Sigmoid colon (tissue), 7 donors: ENCODE data around the gene XKR7. TPM values are rescaled to one million over a fixed set of nuclear protein-coding genes. Genes with fewer than 3 reads are reported as not detected.

Experiments
- DNase-seq: peaks from one replicate; pipeline ENCODE4 v3.0.0-alpha.2; 2019
- H3K27ac ChIP-seq, 4 donors: fragments of 200-600 bp; sonication (generic); one replicate each; pipeline ENCODE4 v1.5.1; 2016 to 2019; ENCODE audit warnings: mild to moderate bottlenecking in 1 of 4
- H3K27me3 ChIP-seq, 3 donors: fragments of 200-600 bp; sonication (generic); one replicate each; pipeline ENCODE4 v1.5.1; 2019; ENCODE audit warnings: mild to moderate bottlenecking in 1 of 3
- H3K36me3 ChIP-seq, 4 donors: fragments of 200-600 bp; sonication (generic); one replicate each; pipeline ENCODE4 v1.5.1; 2016 to 2019
- H3K4me1 ChIP-seq, 4 donors: fragments of 200-600 bp; sonication (generic); one replicate each; pipeline ENCODE4 v1.5.1; 2017 to 2019
- H3K4me3 ChIP-seq, 4 donors: fragments of 200-600 bp; sonication (generic); one replicate each; pipeline ENCODE4 v1.5.1; 2017 to 2019; ENCODE audit warnings: mild to moderate bottlenecking in 2 of 4, moderate library complexity in 1 of 4
- H3K9me3 ChIP-seq, 4 donors: fragments of 200-600 bp in 3 of 4; sonication (generic) in 3 of 4; one replicate each; pipeline versions ENCODE4 v1.5.1 to v1.6.1; 2013 to 2019
- EP300 ChIP-seq, 4 donors: sonication (generic); formaldehyde crosslinking; IDR thresholded peaks; one replicate each; pipeline ENCODE4 v1.6.1; 2017; ENCODE audit warnings: antibody characterized with exemption in 4 of 4
- POLR2A ChIP-seq, 2 donors: fragments of 450-650 bp; IDR thresholded peaks; one replicate each; pipeline ENCODE4 v1.6.1; 2016; ENCODE audit warnings: antibody characterized with exemption in 2 of 2, mild to moderate bottlenecking in 2 of 2, moderate library complexity in 2 of 2
- POLR2AphosphoS5 ChIP-seq, 4 donors: sonication (generic); formaldehyde crosslinking; IDR thresholded peaks; one replicate each; pipeline ENCODE4 v1.6.1; 2017; ENCODE audit warnings: antibody characterized with exemption in 4 of 4
- WGBS, 2 donors: extraction: QIAGEN DNeasy Blood & Tissue Kit; methylation state at CpG; one replicate each; pipeline ENCODE4 v1.1.7; 2013; 5-methylcytosine and 5-hydroxymethylcytosine counted together
- intact Hi-C: fragments of 100-400 bp; cut with DNase I; formaldehyde crosslinking; loops from one replicate; pipeline ENCODE4 v1.15.1; 2023
- polyA plus RNA-seq, 3 donors: library from polyadenylated mRNA; stranded (reverse); fragments of 200-250 nt; gene quantifications; one replicate each; pipeline ENCODE4 v1.2.3, GENCODE V29; 2013
- small RNA-seq, 3 donors: library from RNA; depleted of rRNA; stranded (forward); fragments of <200 nt; gene quantifications; one replicate each; pipeline ENCODE3, GENCODE V24; 2016
- total RNA-seq, 4 donors: library from RNA; depleted of rRNA; stranded (reverse); fragments of >200 nt; gene quantifications; one replicate each; pipeline ENCODE4 v1.1.0, GENCODE V29; 2016
- TF ChIP-seq, protein P1 (sequence below), 4 experiments: fragments of 450-650 bp in 3 of 4; fragments of 200-600 bp in 1 of 4; IDR thresholded peaks; one replicate each; pipeline ENCODE4 v1.5.1; 2016 to 2019; ENCODE audit warnings: antibody characterized with exemption in 4 of 4, mild to moderate bottlenecking in 3 of 4, moderate library complexity in 2 of 4
- donor health status: healthy with polysubstance abuse.
- donor health status: Bipolar disorder and iron deficiency.
- donor health status: healthy.

The XKR7 gene
- total and polyA plus RNA-seq, 7 donors: under 0.01 to 0.15 (median 0.14) TPM; not detected in 4

DNA sequence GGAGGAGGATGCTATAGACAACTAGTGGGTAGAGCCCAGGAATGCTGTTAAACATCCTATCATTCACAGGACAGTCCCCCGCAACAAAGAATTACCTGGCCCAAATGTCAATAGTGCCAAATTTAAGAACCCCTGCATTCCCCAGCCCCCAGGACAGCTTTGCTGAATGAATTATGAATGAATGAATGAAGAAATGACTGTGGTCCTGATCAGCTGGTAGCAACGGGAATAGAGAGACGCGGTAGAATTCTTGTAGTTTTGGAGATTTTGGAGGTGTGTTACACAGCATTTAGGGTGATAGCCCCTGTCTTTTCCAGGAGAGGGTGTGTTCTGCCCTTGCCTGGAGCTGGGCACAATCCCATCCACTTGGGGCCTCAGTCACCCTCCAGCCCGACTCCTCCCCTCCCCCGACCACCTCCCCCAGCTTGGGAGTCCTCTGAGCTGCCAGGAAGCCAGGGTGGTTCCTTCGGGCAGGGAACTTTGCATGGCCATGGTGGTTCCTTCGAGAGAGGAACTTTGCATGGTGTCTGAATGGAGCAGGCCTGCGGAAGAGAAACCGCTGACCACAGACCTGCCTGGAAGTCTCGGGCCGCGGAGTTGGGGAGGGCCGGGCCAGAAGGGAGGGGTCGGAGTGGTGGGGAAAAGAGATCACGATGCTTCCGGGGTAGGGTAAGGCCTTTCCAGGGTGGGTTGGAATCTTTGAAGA, 83.1 kb downstream of the XKR7 start:
- Histone ChIP-seq H3K9me3 (no peaks in the 10 kb centered on the region), H3K27ac (peak overlapping the region in 1 of 4 donors; percentile 64), H3K27me3 (peaks cover 20 to 60% (median 49%) of the 10 kb centered on the region in 3 donors), H3K4me1 (peaks cover 0 to 14% (median 9%) of the 10 kb centered on the region in 4 donors), H3K36me3 (no peaks in the 10 kb centered on the region), H3K4me3 (peak overlapping the region in 1 of 4 donors; percentile 46)
- DNase-seq: peak; percentile 72
- WGBS, 2 donors: 16 to 26% methylated on average over 17 of the region's 17 CpGs
- TF ChIP-seq POLR2A (IDR thresholded peaks at IDR 0.05) (no peak), POLR2AphosphoS5 (IDR thresholded peaks at IDR 0.05) (no peak), EP300 (IDR thresholded peaks at IDR 0.05) (no peak)
- TF ChIP-seq, protein P1, sequence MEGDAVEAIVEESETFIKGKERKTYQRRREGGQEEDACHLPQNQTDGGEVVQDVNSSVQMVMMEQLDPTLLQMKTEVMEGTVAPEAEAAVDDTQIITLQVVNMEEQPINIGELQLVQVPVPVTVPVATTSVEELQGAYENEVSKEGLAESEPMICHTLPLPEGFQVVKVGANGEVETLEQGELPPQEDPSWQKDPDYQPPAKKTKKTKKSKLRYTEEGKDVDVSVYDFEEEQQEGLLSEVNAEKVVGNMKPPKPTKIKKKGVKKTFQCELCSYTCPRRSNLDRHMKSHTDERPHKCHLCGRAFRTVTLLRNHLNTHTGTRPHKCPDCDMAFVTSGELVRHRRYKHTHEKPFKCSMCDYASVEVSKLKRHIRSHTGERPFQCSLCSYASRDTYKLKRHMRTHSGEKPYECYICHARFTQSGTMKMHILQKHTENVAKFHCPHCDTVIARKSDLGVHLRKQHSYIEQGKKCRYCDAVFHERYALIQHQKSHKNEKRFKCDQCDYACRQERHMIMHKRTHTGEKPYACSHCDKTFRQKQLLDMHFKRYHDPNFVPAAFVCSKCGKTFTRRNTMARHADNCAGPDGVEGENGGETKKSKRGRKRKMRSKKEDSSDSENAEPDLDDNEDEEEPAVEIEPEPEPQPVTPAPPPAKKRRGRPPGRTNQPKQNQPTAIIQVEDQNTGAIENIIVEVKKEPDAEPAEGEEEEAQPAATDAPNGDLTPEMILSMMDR (IDR thresholded peaks at IDR 0.05): no peak
- intact Hi-C loops: loop anchor here (10.0 kb wide), 1 partner anchor 56 kb away; no protein-coding TSS in a partner anchor

DNA sequence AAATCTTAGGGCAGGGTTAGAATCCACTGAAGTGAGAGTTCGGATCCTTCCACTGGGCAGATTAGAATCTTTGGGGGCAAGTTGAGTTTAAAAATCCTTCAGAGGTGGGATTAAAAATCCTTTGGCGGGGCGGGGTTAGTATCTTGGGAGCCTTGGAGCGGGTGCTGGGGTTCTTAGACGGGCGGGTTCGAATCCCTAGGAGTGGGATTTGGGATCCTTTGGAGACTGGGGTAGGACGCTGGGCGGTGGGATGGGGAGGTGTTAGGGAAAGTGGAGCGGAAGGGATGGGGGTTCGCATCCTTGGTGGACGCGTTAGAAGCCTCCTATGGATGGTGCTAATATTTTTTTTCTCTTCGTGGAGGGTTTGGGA, 83.8 kb downstream of the XKR7 start:
- TF ChIP-seq EP300 (IDR thresholded peaks at IDR 0.05): no peak
- no peak for TF ChIP-seq POLR2AphosphoS5 (IDR thresholded peaks at IDR 0.05)
- TF ChIP-seq, protein P1 (IDR thresholded peaks at IDR 0.05): no peak
- TF ChIP-seq POLR2A (IDR thresholded peaks at IDR 0.05): no peak
- intact Hi-C loops: loop anchor here (10.0 kb wide), 1 partner anchor 57 kb away; no protein-coding TSS in a partner anchor
- peaks cover 0 to 14% (median 9%) of the 10 kb centered on the region in 4 donors for H3K4me1 ChIP-seq
- no peaks in the 10 kb centered on the region for H3K9me3 ChIP-seq
- peak overlapping the region in 3 of 4 donors; percentile 59 to 67 (median 64) for H3K27ac ChIP-seq
- H3K4me3 ChIP-seq: peak overlapping the region in 2 of 4 donors; percentile 31 to 46
- no peaks in the 10 kb centered on the region for H3K36me3 ChIP-seq
- 13 to 27% methylated on average over 14 of the region's 14 CpGs for WGBS, 2 donors
- peaks cover 20 to 64% (median 49%) of the 10 kb centered on the region in 3 donors for H3K27me3 ChIP-seq
- DNase-seq: no peak

DNA sequence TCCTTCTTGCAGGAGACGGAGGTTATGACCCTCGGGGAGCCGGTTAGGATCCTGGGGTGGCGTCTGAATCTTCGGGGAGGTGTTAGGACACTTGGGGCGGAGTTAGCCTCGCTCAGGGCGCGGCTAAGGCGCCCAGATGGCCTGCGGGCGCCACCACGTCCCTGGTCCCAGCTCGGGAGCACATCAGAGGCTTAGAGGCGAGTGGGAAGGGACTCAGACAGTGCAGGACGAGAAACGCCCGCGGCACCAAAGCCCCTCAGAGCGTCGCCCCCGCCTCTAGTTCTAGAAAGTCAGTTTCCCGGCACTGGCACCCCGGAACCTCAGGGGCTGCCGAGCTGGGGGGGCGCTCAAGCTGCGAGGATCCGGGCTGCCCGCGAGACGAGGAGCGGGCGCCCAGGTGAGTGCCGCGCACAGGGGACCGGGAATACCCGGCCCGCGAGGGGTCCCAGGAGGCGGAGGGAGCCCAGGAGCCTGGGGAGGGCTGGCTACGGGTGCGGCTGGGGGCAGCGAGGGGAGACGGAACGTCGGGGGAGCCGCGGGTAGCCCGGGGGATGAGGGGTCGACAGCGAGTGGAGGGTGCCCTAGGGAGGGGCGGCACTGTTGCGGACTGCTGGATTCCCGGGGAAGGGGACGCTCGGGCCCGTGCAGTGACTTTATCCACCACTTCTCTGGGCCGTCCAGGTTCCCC, 84.3 kb downstream of the XKR7 start, which contains the start of gene HCK:
HCK (plus strand) TSS at position 153 of the 688 bp plus-strand sequence.
- H3K4me1 ChIP-seq: peaks cover 0 to 14% (median 9%) of the 10 kb centered on the region in 4 donors
- 1 to 3% methylated on average over 58 of the region's 58 CpGs for WGBS, 2 donors
- H3K27ac ChIP-seq: peak within 1 kb of the TSS; percentile 59 to 72 (median 66)
- H3K4me3 ChIP-seq: peak within 1 kb of the TSS in 3 of 4 donors; percentile 31 to 46 (median 31)
- H3K36me3 ChIP-seq: no peaks in the 10 kb centered on the region
- H3K27me3 ChIP-seq: peaks cover 20 to 70% (median 49%) of the 10 kb centered on the region in 3 donors
- no peaks in the 10 kb centered on the region for H3K9me3 ChIP-seq
- no peak for TF ChIP-seq POLR2A (IDR thresholded peaks at IDR 0.05)
- TF ChIP-seq POLR2AphosphoS5 (IDR thresholded peaks at IDR 0.05): peak in 2 of 4 donors; percentile 8 to 32
- DNase-seq: no peak
- intact Hi-C loops: loop anchor here (10.0 kb wide), 1 partner anchor 57 kb away; no protein-coding TSS in a partner anchor

DNA sequence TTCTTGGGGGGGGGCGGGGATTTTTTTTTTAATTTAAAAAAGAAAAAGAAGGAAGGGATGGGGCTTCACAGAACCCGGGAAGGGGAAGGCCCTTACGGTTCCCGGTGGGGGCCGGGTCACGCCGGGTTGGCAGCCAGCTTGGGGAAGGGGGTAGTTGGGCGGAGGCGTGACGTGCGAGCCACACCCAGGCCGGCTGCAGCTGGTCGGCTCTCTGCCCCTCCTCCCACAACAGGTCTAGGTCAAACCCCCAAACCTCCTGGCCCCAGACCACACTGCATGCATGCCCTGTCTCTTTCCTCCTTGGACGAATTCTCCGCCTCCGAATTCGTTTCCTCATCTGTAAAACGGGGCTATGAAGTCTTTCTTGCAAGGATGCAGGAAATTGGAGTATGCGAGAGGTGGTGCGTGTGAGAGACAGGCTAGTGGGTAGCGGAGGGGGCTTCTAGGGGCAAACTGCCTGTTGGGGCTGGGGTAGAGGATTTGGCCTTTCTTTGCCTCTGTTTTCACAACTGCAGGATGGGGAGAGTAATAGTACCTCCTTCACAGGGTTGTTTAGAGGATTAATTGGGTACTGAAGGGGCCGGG, 84.9 kb downstream of the XKR7 start:
- TF ChIP-seq POLR2AphosphoS5 (IDR thresholded peaks at IDR 0.05): peak in 1 of 4 donors; percentile 23
- no peak for TF ChIP-seq POLR2A (IDR thresholded peaks at IDR 0.05)
- peak overlapping the region in 3 of 4 donors; percentile 24 to 72 (median 64) for H3K27ac ChIP-seq
- H3K27me3 ChIP-seq: peaks cover 20 to 75% (median 49%) of the 10 kb centered on the region in 3 donors
- 13 to 15% methylated on average over 21 to 22 of the region's 22 CpGs for WGBS, 2 donors
- no peaks in the 10 kb centered on the region for H3K36me3 ChIP-seq
- peak overlapping the region in 2 of 4 donors; percentile 31 to 46 for H3K4me3 ChIP-seq
- H3K4me1 ChIP-seq: peaks cover 0 to 14% (median 9%) of the 10 kb centered on the region in 4 donors
- intact Hi-C loops: loop anchor here (10.0 kb wide), 1 partner anchor 58 kb away; no protein-coding TSS in a partner anchor
- peak; percentile 80 for DNase-seq
- H3K9me3 ChIP-seq: no peaks in the 10 kb centered on the region

Small RNA genes within 50 kb of the gene (small RNA-seq; reads per million reads assigned to genes)
- gene RNA5SP481: 0.72 to 4.0 (median 0.75) reads per million in 3 donors
- gene RNA5SP482: 0.30 to 0.65 (median 0.43) reads per million in 3 donors

Other genes starting within 250 kb of the XKR7 start
- gene BCL2L1, start 245.3 kb upstream of the XKR7 start, total RNA-seq: 10 to 100 TPM; 53.2 to 71.3 (median 55.7) TPM
- 10 to 100 TPM; 76.1 to 94.8 (median 78.7) TPM for gene BCL2L1, start 245.3 kb upstream of the XKR7 start, polyA plus RNA-seq
- 1 to 10 TPM in 1 of 4 donors, under 1 TPM in 1, not detected in 2; 0.36 to 1.8 TPM for gene TPX2, start 228.9 kb upstream of the XKR7 start, total RNA-seq
- 10 to 100 TPM in 1 of 3 donors, 1 to 10 TPM in 2; 2.4 to 24.0 (median 4.9) TPM for gene TPX2, start 228.9 kb upstream of the XKR7 start, polyA plus RNA-seq
- under 1 TPM in 2 of 4 donors, not detected in 2; 0.16 to 0.81 TPM for gene MYLK2, start 148.8 kb upstream of the XKR7 start, total RNA-seq
- gene MYLK2, start 148.8 kb upstream of the XKR7 start, polyA plus RNA-seq: under 1 TPM in 1 of 3 donors, not detected in 2; 0.39 TPM
- gene FOXS1, start 122.5 kb upstream of the XKR7 start, total RNA-seq: not detected
- under 1 TPM in 2 of 3 donors, not detected in 1; 0.60 to 0.66 TPM for gene FOXS1, start 122.5 kb upstream of the XKR7 start, polyA plus RNA-seq
- gene DUSP15, start 97.6 kb upstream of the XKR7 start, total RNA-seq: 1 to 10 TPM in 3 of 4 donors, not detected in 1; 1.7 to 2.6 (median 2.0) TPM
- 1 to 10 TPM in 1 of 3 donors, under 1 TPM in 1, not detected in 1; 0.60 to 1.2 TPM for gene DUSP15, start 97.6 kb upstream of the XKR7 start, polyA plus RNA-seq
- 1 to 10 TPM in 1 of 4 donors, not detected in 3; 1.1 TPM for gene TTLL9, start 97.5 kb upstream of the XKR7 start, total RNA-seq
- gene TTLL9, start 97.5 kb upstream of the XKR7 start, polyA plus RNA-seq: under 1 TPM in 1 of 3 donors, not detected in 2; 0.15 TPM
- 10 to 100 TPM in 1 of 4 donors, 1 to 10 TPM in 3; 5.0 to 13.7 (median 7.3) TPM for gene PDRG1, start 16.1 kb upstream of the XKR7 start, total RNA-seq
- gene PDRG1, start 16.1 kb upstream of the XKR7 start, polyA plus RNA-seq: 10 to 100 TPM; 10.2 to 15.2 (median 12.3) TPM
- 1 to 10 TPM; 2.3 to 5.8 (median 4.0) TPM for gene CCM2L, start 42.3 kb downstream of the XKR7 start, total RNA-seq
- 1 to 10 TPM in 2 of 3 donors, under 1 TPM in 1; 0.46 to 2.5 (median 1.2) TPM for gene CCM2L, start 42.3 kb downstream of the XKR7 start, polyA plus RNA-seq
- 10 to 100 TPM in 2 of 4 donors, 1 to 10 TPM in 2; 8.6 to 28.0 (median 10.7) TPM for gene HCK, start 84.1 kb downstream of the XKR7 start, total RNA-seq
- 10 to 100 TPM; 17.5 to 25.8 (median 20.6) TPM for gene HCK, start 84.1 kb downstream of the XKR7 start, polyA plus RNA-seq
- gene TM9SF4, start 141.6 kb downstream of the XKR7 start, total RNA-seq: 10 to 100 TPM; 15.3 to 24.0 (median 19.1) TPM
- gene TM9SF4, start 141.6 kb downstream of the XKR7 start, polyA plus RNA-seq: 10 to 100 TPM in 1 of 3 donors, 1 to 10 TPM in 2; 6.6 to 38.3 (median 9.0) TPM
- gene PLAGL2, start 239.6 kb downstream of the XKR7 start, total RNA-seq: 1 to 10 TPM; 3.3 to 5.6 (median 4.6) TPM
- 10 to 100 TPM in 1 of 3 donors, 1 to 10 TPM in 2; 3.0 to 12.5 (median 8.1) TPM for gene PLAGL2, start 239.6 kb downstream of the XKR7 start, polyA plus RNA-seq
- gene POFUT1, start 239.7 kb downstream of the XKR7 start, total RNA-seq: 10 to 100 TPM; 23.5 to 31.6 (median 27.8) TPM
- gene POFUT1, start 239.7 kb downstream of the XKR7 start, polyA plus RNA-seq: 10 to 100 TPM in 2 of 3 donors, 1 to 10 TPM in 1; 7.2 to 25.3 (median 10.6) TPM